GM18526 (cell line): Measurements from ENCODE around the gene TUBA1C.

ENCODE experiments used
- POLR2A ChIP-seq: IDR thresholded peaks from 3 replicates; pipeline ENCODE4 v1.6.1; 2011; ENCODE audit not compliant: insufficient read length; ENCODE audit errors: extremely low read depth

The TUBA1C gene

DNA sequence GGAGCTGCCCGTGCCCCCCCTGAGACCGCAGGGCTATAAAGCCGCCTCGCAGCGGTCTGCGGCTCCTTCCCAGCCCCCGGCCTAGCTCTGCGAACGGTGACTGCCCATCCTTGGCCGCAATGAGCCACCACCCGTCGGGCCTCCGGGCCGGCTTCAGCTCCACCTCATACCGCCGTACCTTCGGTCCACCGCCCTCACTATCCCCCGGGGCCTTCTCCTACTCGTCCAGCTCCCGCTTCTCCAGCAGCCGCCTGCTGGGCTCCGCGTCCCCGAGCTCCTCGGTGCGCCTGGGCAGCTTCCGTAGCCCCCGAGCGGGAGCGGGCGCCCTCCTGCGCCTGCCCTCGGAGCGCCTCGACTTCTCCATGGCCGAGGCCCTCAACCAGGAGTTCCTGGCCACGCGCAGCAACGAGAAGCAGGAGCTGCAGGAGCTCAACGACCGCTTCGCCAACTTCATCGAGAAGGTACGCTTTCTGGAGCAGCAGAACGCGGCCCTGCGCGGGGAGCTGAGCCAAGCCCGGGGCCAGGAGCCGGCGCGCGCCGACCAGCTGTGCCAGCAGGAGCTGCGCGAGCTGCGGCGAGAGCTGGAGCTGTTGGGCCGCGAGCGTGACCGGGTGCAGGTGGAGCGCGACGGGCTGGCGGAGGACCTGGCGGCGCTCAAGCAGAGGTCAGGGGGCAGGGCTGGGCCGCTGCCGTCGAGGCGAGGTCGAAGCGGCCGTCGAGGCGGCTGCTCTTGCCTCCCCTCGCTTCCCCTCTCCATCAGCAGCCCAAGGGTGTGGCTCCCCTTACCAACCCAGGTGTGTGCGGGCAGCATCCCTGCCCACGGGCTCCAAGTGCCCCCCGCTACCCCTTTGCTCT is 30.4 kb downstream of the TUBA1C start, which contains the start of gene PRPH:
PRPH (plus strand) TSS at position 66 of the 855 bp plus-strand sequence; CDS start at position 120, 54 bp downstream.
- TF ChIP-seq POLR2A, result no peak

DNA sequence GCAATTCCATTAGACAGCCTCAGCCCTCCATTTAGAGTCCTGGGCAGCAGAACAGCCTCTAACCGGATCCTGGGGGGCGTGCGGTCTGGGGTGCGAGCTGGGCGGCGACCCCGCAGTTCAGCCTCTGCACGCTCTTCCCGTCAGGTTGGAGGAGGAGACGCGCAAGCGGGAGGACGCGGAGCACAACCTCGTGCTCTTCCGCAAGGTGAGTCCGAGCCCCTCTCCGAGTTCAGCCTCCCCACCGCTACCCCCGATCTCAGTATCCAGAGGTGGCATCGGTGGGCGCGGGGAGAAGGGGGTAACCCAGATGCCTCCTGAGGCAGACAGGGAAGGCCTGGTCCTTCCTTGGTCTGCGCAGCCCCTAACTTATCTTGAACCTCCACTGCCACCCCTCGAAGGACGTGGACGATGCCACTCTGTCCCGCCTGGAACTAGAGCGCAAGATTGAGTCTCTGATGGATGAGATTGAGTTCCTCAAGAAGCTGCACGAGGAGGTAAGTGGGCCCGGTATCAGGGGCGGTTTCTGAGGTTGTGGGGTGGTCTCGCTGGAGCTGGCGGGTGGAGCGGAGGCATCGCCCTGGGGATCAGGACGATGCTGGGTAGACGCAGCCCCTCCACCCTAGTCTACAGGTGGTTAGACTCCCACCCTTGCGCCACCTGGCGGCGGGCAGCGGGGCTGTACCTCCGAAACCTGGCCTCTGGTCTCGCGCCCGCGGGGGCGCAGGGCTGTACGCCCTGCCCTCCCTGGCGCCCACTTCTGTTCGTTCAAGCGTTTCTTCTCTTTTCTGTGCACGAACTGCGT is 31.4 kb downstream of the TUBA1C start:
- no peak for TF ChIP-seq POLR2A

DNA sequence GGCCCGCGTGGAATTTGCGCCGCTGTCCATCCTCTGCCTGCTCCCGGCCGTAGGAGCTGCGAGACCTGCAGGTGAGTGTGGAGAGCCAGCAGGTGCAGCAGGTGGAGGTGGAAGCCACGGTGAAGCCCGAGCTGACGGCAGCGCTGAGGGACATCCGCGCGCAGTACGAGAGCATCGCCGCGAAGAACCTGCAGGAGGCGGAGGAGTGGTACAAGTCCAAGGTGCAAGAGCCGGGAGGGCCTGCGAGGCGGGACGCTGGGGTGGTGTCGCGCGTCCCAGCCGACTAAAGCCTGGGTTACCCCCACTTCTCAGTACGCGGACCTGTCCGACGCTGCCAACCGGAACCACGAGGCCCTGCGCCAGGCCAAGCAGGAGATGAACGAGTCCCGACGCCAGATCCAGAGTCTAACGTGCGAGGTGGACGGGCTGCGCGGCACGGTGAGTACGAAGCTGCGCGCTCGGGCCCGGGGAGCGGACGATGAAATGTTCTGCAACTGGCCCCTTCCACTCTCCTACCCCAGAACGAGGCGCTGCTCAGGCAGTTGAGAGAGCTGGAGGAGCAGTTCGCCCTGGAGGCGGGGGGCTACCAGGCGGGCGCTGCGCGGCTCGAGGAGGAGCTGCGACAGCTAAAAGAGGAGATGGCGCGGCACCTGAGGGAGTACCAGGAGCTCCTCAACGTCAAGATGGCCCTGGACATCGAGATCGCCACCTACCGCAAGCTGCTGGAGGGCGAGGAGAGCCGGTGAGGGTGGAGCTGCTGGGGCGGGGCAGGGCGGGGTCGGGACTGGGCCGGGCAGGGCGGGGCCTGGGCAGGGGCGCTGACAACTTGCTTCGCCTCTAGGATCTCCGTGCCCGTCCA is 32.2 kb downstream of the TUBA1C start:
- TF ChIP-seq POLR2A, result no peak

DNA sequence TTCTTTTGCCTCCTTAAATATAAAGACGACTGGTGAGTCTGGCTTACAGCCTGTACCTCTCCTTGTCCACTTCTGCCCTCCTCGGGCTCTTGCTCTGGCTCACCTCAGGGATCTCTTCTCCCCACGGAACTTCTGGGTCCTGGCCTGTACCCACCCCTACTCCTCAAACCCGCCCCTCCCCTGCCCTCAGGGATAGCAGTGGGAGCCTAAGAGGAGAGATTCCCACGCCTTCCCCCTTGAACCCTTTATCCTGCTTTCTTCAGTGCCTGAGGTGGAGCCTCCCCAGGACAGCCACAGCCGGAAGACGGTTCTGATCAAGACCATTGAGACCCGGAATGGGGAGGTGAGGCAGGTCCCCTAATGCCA is 32.8 kb downstream of the TUBA1C start:
- no peak for TF ChIP-seq POLR2A

DNA sequence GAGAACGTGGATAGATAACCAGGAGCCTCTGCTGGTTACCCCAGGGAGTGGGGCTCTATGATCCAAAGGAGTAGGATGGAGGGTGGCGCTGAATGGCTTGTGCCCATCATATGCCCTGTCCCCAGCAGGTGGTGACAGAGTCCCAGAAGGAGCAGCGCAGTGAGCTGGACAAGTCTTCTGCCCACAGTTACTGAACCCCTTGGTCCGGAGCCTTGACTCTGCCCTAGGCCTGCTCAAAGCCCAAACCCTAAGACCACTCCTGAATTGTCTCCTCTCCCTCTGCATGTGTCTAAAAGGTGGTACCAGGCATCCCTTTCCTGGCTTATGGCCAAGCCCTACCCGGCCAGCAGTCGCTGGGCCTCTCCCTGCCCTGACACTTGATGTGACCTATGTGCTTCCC is 33.3 kb downstream of the TUBA1C start:
- no peak for TF ChIP-seq POLR2A

DNA sequence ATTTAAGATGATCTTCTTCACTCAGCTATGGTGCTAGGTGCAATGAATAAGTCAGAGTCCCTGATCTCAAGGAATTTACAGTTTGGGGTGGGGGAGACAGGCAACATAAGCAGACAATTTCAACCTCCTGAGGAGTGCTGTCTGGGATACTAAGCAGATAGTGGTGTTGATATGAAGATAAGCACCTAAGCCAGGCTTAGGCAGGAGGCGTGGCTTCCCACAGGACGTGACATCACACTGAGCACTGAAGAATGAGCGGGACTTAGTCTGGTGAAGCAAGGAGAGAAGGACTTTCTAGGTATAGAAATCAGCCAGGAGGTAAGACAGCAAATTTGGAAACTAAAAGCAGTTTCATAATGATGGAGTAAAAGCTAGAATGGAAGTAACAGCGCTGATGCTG is 36.9 kb downstream of the TUBA1C start:
- no peak for TF ChIP-seq POLR2A

DNA sequence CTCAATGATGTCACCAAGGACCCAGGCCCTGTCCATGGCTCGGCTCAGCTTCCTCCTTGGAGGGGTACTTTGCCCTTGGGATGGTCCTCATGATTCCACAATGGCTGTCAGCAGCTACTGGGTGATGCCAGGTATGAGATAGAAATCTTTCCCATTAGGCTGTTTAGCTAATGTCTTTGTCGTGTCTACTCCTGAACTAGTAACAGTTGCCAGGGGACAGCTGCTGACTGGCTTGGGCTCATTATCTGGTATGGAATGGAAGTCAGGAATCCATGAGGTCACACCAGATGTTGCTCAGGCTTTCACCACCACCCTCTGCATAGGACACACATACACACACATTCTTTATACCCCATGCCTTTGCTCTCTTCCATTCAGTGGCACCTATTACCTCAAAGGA is 39.3 kb downstream of the TUBA1C start:
- no peak for TF ChIP-seq POLR2A

DNA sequence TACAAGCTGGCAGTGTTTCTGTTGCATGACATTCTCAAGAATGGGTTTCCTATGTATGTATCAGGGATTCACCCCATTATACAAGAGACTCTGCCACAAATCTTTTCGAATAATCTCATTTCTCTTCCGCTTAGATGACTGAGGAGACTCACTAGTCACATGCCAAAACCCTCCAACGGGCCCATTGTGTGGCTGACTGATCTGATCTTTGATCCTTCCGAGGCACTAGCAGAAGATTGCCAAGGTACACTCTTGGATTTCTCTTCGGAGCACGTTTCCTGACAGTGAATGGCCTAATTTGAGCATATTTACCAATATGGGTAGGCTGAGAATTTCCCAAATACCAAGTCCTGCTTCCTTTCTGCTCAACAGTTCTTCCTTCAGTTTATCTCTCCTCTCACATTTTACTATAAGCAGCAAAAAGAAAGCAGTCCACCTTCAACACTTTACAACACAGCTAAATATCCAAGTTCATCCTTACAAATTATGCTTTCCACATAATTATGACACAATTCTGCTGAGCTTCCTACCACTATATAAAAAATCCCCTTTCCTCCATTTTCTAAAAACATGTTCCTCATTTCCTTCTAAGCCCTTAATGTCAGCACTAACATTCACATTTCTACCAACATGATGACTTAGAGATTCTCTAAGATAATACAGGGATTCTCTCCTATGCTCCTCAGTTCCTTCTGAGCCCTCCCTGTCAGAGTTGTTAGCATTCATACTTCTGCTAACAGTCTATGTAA is 41.1 kb downstream of the TUBA1C start:
- TF ChIP-seq POLR2A, result no peak

DNA sequence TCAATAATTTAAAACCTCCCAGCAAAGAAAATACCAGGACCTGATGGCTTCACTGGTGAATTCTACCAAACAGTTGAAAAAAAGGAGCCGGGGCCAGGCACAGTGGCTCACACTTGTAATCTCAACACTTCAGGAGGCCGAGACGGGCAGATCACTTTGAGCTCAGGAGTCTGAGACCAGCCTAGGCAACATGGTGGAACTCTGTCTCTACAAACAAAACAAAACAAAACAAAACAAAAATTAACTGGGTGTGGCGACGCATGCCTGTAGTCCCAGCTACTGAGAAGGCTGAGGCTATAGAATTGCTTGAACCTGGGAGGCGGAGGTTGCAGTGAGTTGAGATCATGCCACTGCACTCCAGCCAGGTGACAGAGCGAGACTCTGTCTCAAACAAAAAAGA is 44.5 kb downstream of the TUBA1C start:
- TF ChIP-seq POLR2A, result no peak

DNA sequence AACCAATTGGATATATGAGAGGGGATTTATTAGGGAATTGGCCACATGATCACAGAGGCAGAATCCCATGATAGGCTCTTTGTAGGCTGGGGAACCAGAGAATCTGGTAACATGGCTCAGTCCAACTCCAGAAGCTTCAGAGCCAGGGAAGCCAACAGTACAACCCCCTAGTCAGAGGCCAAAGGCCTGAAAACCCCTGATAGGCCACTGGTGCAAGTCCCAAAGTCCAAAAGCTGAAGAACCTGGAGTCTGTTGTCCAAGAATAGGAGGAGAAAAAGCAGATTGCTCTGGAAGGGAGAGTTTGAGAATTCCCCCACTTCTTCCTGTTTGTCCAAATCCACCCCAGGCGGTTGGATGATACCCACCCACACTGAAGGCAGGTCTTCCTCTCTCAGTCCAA is 49.9 kb downstream of the TUBA1C start:
- no peak for TF ChIP-seq POLR2A

DNA sequence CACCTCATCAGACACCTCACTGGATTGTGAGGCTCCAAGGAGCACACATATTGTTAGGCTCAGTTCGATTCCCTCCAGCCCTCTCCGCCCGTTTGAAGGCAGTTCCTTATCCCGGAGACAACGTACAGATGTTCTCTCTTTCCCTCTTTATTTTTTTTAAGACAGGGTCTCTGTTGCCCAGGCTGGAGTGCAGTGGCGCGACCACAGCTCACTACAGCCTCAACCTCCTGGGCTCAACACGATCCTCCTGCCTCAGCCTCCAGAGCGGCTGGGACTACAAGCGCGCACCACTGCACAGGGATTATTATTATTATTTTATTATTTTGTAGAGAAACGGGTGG is 57.5 kb downstream of the TUBA1C start:
- no peak for TF ChIP-seq POLR2A

DNA sequence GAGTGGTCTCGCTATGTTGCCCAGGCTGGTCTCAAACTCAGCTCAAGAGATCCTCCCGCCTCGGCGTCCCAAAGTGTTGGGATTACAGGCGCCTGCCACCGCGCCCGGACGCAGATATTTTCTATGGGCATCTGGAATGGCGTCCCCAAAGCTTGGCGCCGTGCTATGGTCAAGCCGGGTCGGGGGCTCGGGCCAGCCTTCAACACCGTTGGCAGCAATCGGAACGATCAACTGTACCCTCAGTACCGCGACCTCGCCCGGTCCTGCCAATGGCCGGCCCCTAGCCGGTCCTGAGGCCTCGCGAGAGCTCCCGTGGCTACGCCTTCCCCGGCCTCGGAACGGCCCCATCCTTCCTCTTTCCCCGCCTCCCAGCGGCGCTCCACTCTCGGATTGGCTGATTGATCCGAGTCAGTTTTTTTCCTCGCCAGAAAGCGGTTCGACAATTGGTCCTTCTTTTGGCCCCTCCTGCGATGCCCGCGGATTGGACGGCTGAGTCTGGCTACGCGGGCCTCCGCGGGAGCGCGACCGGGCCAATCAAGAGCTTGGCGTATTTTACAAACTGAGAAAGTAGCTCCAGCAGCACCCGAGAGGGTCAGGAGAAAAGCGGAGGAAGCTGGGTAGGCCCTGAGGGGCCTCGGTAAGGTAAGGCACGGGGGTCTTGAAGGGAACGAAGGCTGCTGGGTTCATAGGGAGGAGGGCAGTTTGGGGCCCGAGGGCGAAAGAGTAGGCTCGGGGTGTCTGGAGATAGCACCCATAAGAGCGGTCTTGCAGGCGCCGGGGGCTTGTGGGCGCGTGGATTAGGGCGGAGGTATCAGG is 58.0 kb downstream of the TUBA1C start, which contains the start of gene TROAP:
TROAP (plus strand) TSS at position 548 of the 816 bp plus-strand sequence. CDS start 354 bp downstream, outside the sequence.
- peak; percentile 78 for TF ChIP-seq POLR2A

DNA sequence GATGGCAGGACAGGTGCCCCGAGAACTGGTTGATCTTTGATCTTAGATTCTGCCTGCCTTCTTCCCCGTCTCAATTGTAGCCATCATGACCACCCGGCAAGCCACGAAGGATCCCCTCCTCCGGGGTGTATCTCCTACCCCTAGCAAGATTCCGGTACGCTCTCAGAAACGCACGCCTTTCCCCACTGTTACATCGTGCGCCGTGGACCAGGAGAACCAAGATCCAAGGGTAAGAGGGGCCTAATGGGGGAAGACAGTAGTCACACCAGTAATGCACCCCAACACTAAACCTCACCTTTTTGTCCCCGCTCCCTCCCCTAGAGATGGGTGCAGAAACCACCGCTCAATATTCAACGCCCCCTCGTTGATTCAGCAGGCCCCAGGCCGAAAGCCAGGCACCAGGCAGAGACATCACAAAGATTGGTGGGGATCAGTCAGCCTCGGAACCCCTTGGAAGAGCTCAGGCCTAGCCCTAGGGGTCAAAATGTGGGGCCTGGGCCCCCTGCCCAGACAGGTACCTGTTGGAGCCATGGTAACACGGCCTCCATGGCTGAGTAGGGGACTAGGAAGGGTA is 58.7 kb downstream of the TUBA1C start:
- TF ChIP-seq POLR2A, result no peak
